Ovary (tissue), 3 donors: ENCODE data around the gene DTX4.

Source experiments
- CTCF ChIP-seq, 3 donors: fragments of 450-650 bp in 2 of 3; fragments of 200-600 bp in 1 of 3; IDR thresholded peaks; one replicate each; pipeline versions ENCODE4 v1.5.1 to v1.8.0; 2016 to 2022; ENCODE audit warnings: antibody characterized with exemption in 3 of 3, mild to moderate bottlenecking in 1 of 3
- EP300 ChIP-seq: sonication (generic); formaldehyde crosslinking; IDR thresholded peaks from one replicate; pipeline ENCODE4 v1.6.1; 2017; ENCODE audit warnings: antibody characterized with exemption
- POLR2A ChIP-seq: fragments of 450-650 bp; IDR thresholded peaks from one replicate; pipeline ENCODE4 v1.6.1; 2017; ENCODE audit warnings: antibody characterized with exemption, mild to moderate bottlenecking, moderate library complexity
- donor health status: DM: no; HTN: no; CAD: no.

- TF ChIP-seq POLR2A (no peak), CTCF (IDR thresholded peaks at IDR 0.05) (no peak), EP300 (no peak)
Measured at GRCh38 chr11:59172345-59173079, 580 bp downstream of the DTX4 start.
